Right atrium auricular region (tissue), 2 donors: ENCODE measurements around the gene RNF217. TPM values are rescaled to one million over a fixed set of nuclear protein-coding genes. Genes with fewer than 3 reads are reported as not detected.

Source experiments
- DNase-seq: peaks from one replicate; pipeline ENCODE4 v3.0.0-alpha.2; 2019; ENCODE audit warnings: low spot score
- H3K27ac ChIP-seq, 2 donors: fragments of 200-600 bp; sonication (generic); 1 replicate in 1 of 2; 2 replicates in 1 of 2; pipeline ENCODE4 v1.5.1; 2016 to 2019
- H3K27me3 ChIP-seq, 2 donors: fragments of 200-600 bp; sonication (generic); one replicate each; pipeline versions ENCODE4 v1.5.1 to v1.6.0; 2017 to 2019
- H3K36me3 ChIP-seq: fragments of 200-600 bp; sonication (generic); one replicate; pipeline ENCODE4 v1.5.1; 2016
- H3K4me1 ChIP-seq, 2 donors: fragments of 200-600 bp; sonication (generic); one replicate each; pipeline versions ENCODE4 v1.5.1 to v1.6.0; 2017 to 2019
- H3K4me3 ChIP-seq, 2 donors: fragments of 200-600 bp; sonication (generic); 1 replicate in 1 of 2; 2 replicates in 1 of 2; pipeline ENCODE4 v1.5.1; 2017 to 2019; ENCODE audit warnings: mild to moderate bottlenecking in 1 of 2, moderate library complexity in 1 of 2
- H3K9me3 ChIP-seq, 2 donors: fragments of 200-600 bp; sonication (generic); one replicate each; pipeline ENCODE4 v1.5.1; 2019
- CTCF ChIP-seq, 2 donors: fragments of 200-600 bp; sonication (generic); IDR thresholded peaks; one replicate each; pipeline ENCODE4 v1.5.1; 2019; ENCODE audit warnings: antibody characterized with exemption in 2 of 2
- total RNA-seq, 2 donors: library from RNA; depleted of rRNA; stranded (reverse); fragments of >200 nt; gene quantifications; one replicate each; pipeline ENCODE4 v1.1.0, GENCODE V29; 2016

RNF217 gene
- total RNA-seq, 2 donors from 2014 or later, result 12.7 to 14.1 TPM

DNA sequence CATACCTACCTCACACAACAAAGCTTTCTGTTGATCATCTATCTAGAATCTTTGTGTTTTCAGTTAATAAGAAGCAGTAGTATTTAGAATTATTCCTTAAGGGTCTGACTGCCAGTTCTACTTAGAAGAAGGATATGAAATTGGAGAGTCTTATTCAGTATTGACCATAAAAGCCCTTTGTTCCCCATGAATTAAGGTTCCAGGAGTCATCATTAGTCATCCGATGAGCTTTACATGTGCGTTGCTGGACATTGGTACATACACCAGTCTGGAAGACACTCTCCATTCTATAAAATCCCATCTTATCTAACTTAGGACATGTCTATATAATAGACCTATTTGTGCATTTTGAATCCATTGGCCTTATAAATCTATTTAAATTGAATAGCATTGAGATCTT, 34.4 kb upstream of the RNF217 start:
- DNase-seq, result no peak
- Histone ChIP-seq H3K4me1 (no peaks in the 10 kb centered on the region), H3K9me3 (no peaks in the 10 kb centered on the region), H3K36me3 (no peaks in the 10 kb centered on the region), H3K27me3 (no peaks in the 10 kb centered on the region), H3K4me3 (no peak overlapping the region), H3K27ac (no peak overlapping the region)
- no peak for TF ChIP-seq CTCF (IDR thresholded peaks at IDR 0.05)

GRCh38 chr6:124928851-124929250, 33.4 kb upstream of the RNF217 start:
- Histone ChIP-seq H3K36me3 (no peaks in the 10 kb centered on the region), H3K9me3 (no peaks in the 10 kb centered on the region), H3K27ac (no peak overlapping the region), H3K4me3 (no peak overlapping the region), H3K27me3 (no peaks in the 10 kb centered on the region), H3K4me1 (no peaks in the 10 kb centered on the region)
- no peak for DNase-seq
- no peak for TF ChIP-seq CTCF (IDR thresholded peaks at IDR 0.05)

- DNase-seq, result no peak
- peak overlapping the region in 1 of 2 donors; percentile 1 for H3K27ac ChIP-seq
- no peaks in the 10 kb centered on the region for H3K27me3 ChIP-seq
- no peaks in the 10 kb centered on the region for H3K36me3 ChIP-seq
- H3K9me3 ChIP-seq, result no peaks in the 10 kb centered on the region
- no peaks in the 10 kb centered on the region for H3K4me1 ChIP-seq
- TF ChIP-seq CTCF (IDR thresholded peaks at IDR 0.05), result no peak
- H3K4me3 ChIP-seq, result no peak overlapping the region
Measured at GRCh38 chr6:124937645-124938044, 24.6 kb upstream of the RNF217 start.

- Histone ChIP-seq H3K27ac (no peak overlapping the region), H3K4me3 (no peak overlapping the region), H3K4me1 (no peaks in the 10 kb centered on the region), H3K27me3 (no peaks in the 10 kb centered on the region), H3K36me3 (no peaks in the 10 kb centered on the region), H3K9me3 (no peaks in the 10 kb centered on the region)
- TF ChIP-seq CTCF (IDR thresholded peaks at IDR 0.05), result no peak
- no peak for DNase-seq
Measured at GRCh38 chr6:124941259-124941658, 21.0 kb upstream of the RNF217 start.

DNA sequence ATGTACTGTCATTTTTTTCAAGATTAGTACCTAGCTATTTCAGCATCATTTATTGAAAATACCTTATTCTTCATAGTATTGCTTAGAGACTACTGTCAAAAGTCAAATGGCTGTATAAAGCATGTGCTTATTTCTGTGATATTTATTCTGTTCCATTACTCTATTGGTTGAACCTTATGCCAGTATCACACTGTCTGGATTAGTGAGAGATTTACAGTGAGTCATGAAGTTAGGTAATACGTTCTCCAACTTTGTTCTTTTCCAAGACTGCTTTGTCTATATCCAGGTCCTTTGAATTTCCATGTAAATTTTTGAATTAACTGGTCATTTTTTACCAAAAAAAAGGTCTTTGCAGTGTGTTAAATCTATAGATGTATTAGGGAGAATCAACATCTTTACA, 18.6 kb upstream of the RNF217 start:
- Histone ChIP-seq H3K4me1 (no peaks in the 10 kb centered on the region), H3K27ac (no peak overlapping the region), H3K4me3 (no peak overlapping the region), H3K36me3 (no peaks in the 10 kb centered on the region), H3K9me3 (no peaks in the 10 kb centered on the region), H3K27me3 (no peaks in the 10 kb centered on the region)
- TF ChIP-seq CTCF (IDR thresholded peaks at IDR 0.05), result no peak
- DNase-seq, result no peak

DNA sequence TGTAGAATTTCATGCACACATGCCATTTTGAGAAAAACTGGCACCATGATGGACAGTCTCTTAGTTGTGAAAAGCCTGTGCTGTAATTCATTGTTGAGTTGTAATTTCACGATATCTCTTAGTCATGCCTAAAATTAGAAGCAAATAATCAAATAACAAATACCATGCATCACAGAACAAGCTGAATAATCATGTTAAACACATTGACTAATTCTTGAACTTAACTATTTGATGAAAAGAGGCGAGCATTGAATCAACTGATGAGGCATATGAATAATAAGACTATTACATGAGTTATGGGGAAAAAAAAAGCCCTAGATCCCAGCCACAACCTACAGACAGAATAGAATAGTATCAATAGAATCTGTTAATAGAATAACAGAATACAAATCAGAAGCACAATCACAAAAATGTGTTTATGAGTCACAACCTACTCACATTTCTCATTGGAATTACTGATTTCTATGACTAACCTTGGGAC, 14.2 kb upstream of the RNF217 start:
- Histone ChIP-seq H3K9me3 (no peaks in the 10 kb centered on the region), H3K27ac (no peak overlapping the region), H3K36me3 (no peaks in the 10 kb centered on the region), H3K27me3 (no peaks in the 10 kb centered on the region), H3K4me1 (no peaks in the 10 kb centered on the region), H3K4me3 (no peak overlapping the region)
- no peak for TF ChIP-seq CTCF (IDR thresholded peaks at IDR 0.05)
- DNase-seq, result no peak
